HG02610 (cell line): Measurements from ENCODE around the gene AAK1.

Experiments used
- ATAC-seq: cut with Tn5 transposase; IDR thresholded peaks from one replicate; pipeline ENCODE4 v1.9.1; 2021; ENCODE audit warnings: mild to moderate bottlenecking, moderate library complexity; ENCODE audit not compliant: unreplicated experiment

The AAK1 gene

GRCh38 chr2:69499966-69500365 lies 143.6 kb downstream of the AAK1 start:
- ATAC-seq: no peak

GRCh38 chr2:69499242-69499641 lies 144.3 kb downstream of the AAK1 start:
- peak; percentile 63 for ATAC-seq

- no peak for ATAC-seq
These were observed 147.7 kb downstream of the AAK1 start for GRCh38 chr2:69495861-69496260.

GRCh38 chr2:69495008-69495407 lies 148.5 kb downstream of the AAK1 start:
- no peak for ATAC-seq

- no peak for ATAC-seq
These were observed 149.4 kb downstream of the AAK1 start for GRCh38 chr2:69494126-69494525.

GRCh38 chr2:69493268-69493667 lies 150.3 kb downstream of the AAK1 start:
- ATAC-seq: no peak

- no peak for ATAC-seq
These were observed 151.7 kb downstream of the AAK1 start for GRCh38 chr2:69491864-69492263.

GRCh38 chr2:69490486-69490885 lies 153.1 kb downstream of the AAK1 start:
- no peak for ATAC-seq

- no peak for ATAC-seq
These were observed 153.7 kb downstream of the AAK1 start for GRCh38 chr2:69489793-69490192.

- ATAC-seq: no peak
These were observed 159.8 kb downstream of the AAK1 start for GRCh38 chr2:69483696-69484095.

GRCh38 chr2:69483024-69483423 lies 160.5 kb downstream of the AAK1 start:
- no peak for ATAC-seq

- ATAC-seq: no peak
These were observed 161.1 kb downstream of the AAK1 start for GRCh38 chr2:69482471-69482870.

- no peak for ATAC-seq
These were observed 162.1 kb downstream of the AAK1 start for GRCh38 chr2:69481421-69481820.

GRCh38 chr2:69477627-69478026 lies 165.9 kb downstream of the AAK1 start:
- no peak for ATAC-seq

- ATAC-seq: no peak
These were observed 168.9 kb downstream of the AAK1 start for GRCh38 chr2:69474688-69475087.

- ATAC-seq: no peak
These were observed 171.7 kb downstream of the AAK1 start for GRCh38 chr2:69471793-69472192.

- no peak for ATAC-seq
These were observed 172.6 kb downstream of the AAK1 start for GRCh38 chr2:69470911-69471310.

- ATAC-seq: no peak
These were observed 173.8 kb downstream of the AAK1 start for GRCh38 chr2:69469784-69470183.

GRCh38 chr2:69469375-69469774 lies 174.2 kb downstream of the AAK1 start:
- no peak for ATAC-seq

- ATAC-seq: no peak
These were observed 176.8 kb downstream of the AAK1 start for GRCh38 chr2:69466728-69467127.

- ATAC-seq: no peak
These were observed 177.8 kb downstream of the AAK1 start for GRCh38 chr2:69465513-69466456.

- no peak for ATAC-seq
These were observed 179.0 kb downstream of the AAK1 start for GRCh38 chr2:69464575-69464974.

GRCh38 chr2:69462780-69463179 lies 180.8 kb downstream of the AAK1 start:
- ATAC-seq: no peak
